MM.1S (cell line): ENCODE measurements around the gene RCVRN.

Source experiments
- DNase-seq: peaks from one replicate; pipeline ENCODE4 v3.0.0-alpha.2; 2015
- H2AFZ ChIP-seq: fragments of 300-600 bp; sonication (generic); 2 replicates; pipeline ENCODE4 v1.6.0; 2016; ENCODE audit warnings: antibody characterized with exemption, low read length
- H3F3A ChIP-seq: fragments of 300-600 bp; sonication (generic); 2 replicates; pipeline ENCODE4 v1.6.1; 2016; ENCODE audit warnings: mild to moderate bottlenecking, antibody characterized with exemption, low read length, moderate library complexity, mixed read lengths; ENCODE audit not compliant: insufficient read depth
- H3K27ac ChIP-seq: fragments of 300-600 bp; sonication (generic); 2 replicates; pipeline ENCODE4 v1.5.1; 2016; ENCODE audit warnings: mild to moderate bottlenecking, low read length
- H3K27me3 ChIP-seq: fragments of 300-600 bp; sonication (generic); replicated peaks from 2 replicates; pipeline ENCODE4 v1.6.0; 2016; ENCODE audit warnings: low read length; ENCODE audit not compliant: insufficient read depth
- H3K36me3 ChIP-seq: fragments of 300-600 bp; sonication (generic); replicated peaks from 2 replicates; pipeline ENCODE4 v1.6.1; 2016; ENCODE audit warnings: mild to moderate bottlenecking, low read length, mixed read lengths; ENCODE audit not compliant: insufficient read depth
- H3K4me1 ChIP-seq: fragments of 300-600 bp; sonication (generic); 2 replicates; pipeline ENCODE4 v1.6.1; 2016; ENCODE audit warnings: low read length, mixed read lengths
- H3K4me2 ChIP-seq: fragments of 300-600 bp; sonication (generic); 2 replicates; pipeline ENCODE4 v1.6.0; 2016; ENCODE audit warnings: low read depth, low read length
- H3K4me3 ChIP-seq: fragments of 300-600 bp; sonication (generic); 2 replicates; pipeline ENCODE4 v1.5.1; 2016; ENCODE audit warnings: low read length, mixed read lengths
- H3K79me2 ChIP-seq: fragments of 300-600 bp; sonication (generic); 2 replicates; pipeline ENCODE4 v1.6.1; 2016; ENCODE audit warnings: mixed run types, low read length, mixed read lengths
- H3K9ac ChIP-seq: fragments of 300-600 bp; sonication (generic); 2 replicates; pipeline ENCODE4 v1.6.1; 2016; ENCODE audit warnings: low read length, mixed read lengths
- H3K9me2 ChIP-seq: fragments of 300-600 bp; sonication (generic); replicated peaks from 2 replicates; pipeline ENCODE4 v1.6.1; 2016; ENCODE audit warnings: mild to moderate bottlenecking, low read length, mixed read lengths; ENCODE audit not compliant: insufficient read depth
- H3K9me3 ChIP-seq: fragments of 300-600 bp; sonication (generic); replicated peaks from 2 replicates; pipeline ENCODE4 v1.6.1; 2016; ENCODE audit warnings: mild to moderate bottlenecking, low read length, mixed read lengths; ENCODE audit not compliant: insufficient read depth
- H4K20me1 ChIP-seq: fragments of 300-600 bp; sonication (generic); 2 replicates; pipeline ENCODE4 v1.6.1; 2016; ENCODE audit warnings: mild to moderate bottlenecking, low read length, moderate library complexity, mixed read lengths; ENCODE audit not compliant: insufficient read depth
- CTCF ChIP-seq: fragments of 300-600 bp; sonication (generic); IDR thresholded peaks from 2 replicates; pipeline ENCODE4 v1.5.1; 2016; ENCODE audit warnings: antibody characterized with exemption, low read length, mixed read lengths
- EZH2 ChIP-seq: fragments of 300-600 bp; sonication (generic); optimal IDR thresholded peaks from 2 replicates; pipeline ENCODE3; 2017; ENCODE audit warnings: low read depth, mild to moderate bottlenecking, antibody characterized with exemption, low read length, mixed read lengths
- EZH2phosphoT487 ChIP-seq: fragments of 300-600 bp; sonication (generic); IDR thresholded peaks from 2 replicates; pipeline ENCODE4 v1.6.1; 2018; ENCODE audit warnings: antibody characterized with exemption, low read length

The RCVRN gene

DNA sequence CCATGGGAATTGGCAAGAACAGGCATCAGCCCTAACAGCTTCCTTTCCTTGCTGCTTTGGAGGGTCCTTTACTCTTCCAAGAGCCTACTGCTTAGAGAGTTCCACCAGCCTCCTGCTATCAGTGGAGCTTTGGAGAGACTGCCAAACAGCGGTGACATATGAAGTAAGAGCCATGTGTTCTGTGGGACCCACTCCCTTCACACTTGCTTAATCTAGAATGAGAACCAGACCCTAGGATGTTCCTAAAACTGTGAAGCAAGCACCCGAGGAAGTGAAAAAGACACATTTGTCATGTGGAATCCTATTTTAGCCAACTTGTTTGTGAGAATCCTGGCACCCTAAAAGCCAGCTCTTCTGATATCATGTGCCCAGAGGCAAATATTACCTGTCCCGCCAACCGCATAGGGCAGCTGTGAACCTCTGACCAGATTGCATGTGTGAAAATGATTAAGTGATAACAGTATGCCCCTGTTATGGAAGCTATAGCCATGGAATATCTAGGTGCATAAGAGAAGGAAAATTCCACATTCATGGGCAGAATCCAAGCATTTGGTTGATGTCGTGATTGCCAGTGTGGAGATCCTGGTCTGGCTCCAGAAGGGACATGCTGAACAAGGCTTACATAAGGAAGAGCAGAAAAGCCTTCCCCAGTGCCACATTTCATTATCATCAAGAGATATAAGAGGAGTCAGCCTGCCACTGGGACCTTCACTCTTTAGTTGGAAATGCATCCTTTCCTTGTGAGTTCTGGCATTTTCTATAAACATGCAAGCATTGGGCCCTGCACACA, 18.7 kb downstream of the RCVRN start:
- no peaks in the 10 kb centered on the region for H3K9me2 ChIP-seq
- H3K4me3 ChIP-seq = no peak overlapping the region
- no peaks in the 10 kb centered on the region for H3F3A ChIP-seq
- no peaks in the 10 kb centered on the region for H4K20me1 ChIP-seq
- H3K27ac ChIP-seq = no peak overlapping the region
- no peaks in the 10 kb centered on the region for H3K4me1 ChIP-seq
- no peaks in the 10 kb centered on the region for H3K9me3 ChIP-seq
- TF ChIP-seq CTCF = no peak
- no peak for TF ChIP-seq EZH2phosphoT487
- no peak for TF ChIP-seq EZH2
- no peak for DNase-seq
- H2AFZ ChIP-seq = no peak overlapping the region
- no peaks in the 10 kb centered on the region for H3K79me2 ChIP-seq
- H3K4me2 ChIP-seq = no peak overlapping the region
- no peaks in the 10 kb centered on the region for H3K36me3 ChIP-seq
- no peak overlapping the region for H3K9ac ChIP-seq
- H3K27me3 ChIP-seq = no peaks in the 10 kb centered on the region

GRCh38 chr17:9883451-9883850, 21.6 kb downstream of the RCVRN start:
- H3K9me3 ChIP-seq = no peaks in the 10 kb centered on the region
- H3K9ac ChIP-seq = no peak overlapping the region
- TF ChIP-seq EZH2 (no peak), EZH2phosphoT487 (no peak), CTCF (no peak)
- no peak overlapping the region for H3K27ac ChIP-seq
- no peaks in the 10 kb centered on the region for H3K4me1 ChIP-seq
- no peaks in the 10 kb centered on the region for H3K79me2 ChIP-seq
- no peak overlapping the region for H2AFZ ChIP-seq
- peaks cover 6% of the 10 kb centered on the region; the same call in 1 of the 2 replicates for H3K27me3 ChIP-seq
- DNase-seq = no peak
- no peaks in the 10 kb centered on the region for H4K20me1 ChIP-seq
- H3K4me2 ChIP-seq = no peak overlapping the region
- no peaks in the 10 kb centered on the region for H3K36me3 ChIP-seq
- no peak overlapping the region for H3K4me3 ChIP-seq
- H3F3A ChIP-seq = no peaks in the 10 kb centered on the region
- H3K9me2 ChIP-seq = no peaks in the 10 kb centered on the region

GRCh38 chr17:9880582-9880999, 24.5 kb downstream of the RCVRN start:
- TF ChIP-seq EZH2 (no peak), EZH2phosphoT487 (no peak), CTCF (no peak)
- H4K20me1 ChIP-seq = no peaks in the 10 kb centered on the region
- no peaks in the 10 kb centered on the region for H3K36me3 ChIP-seq
- no peak overlapping the region for H2AFZ ChIP-seq
- H3K4me1 ChIP-seq = no peaks in the 10 kb centered on the region
- H3K9me3 ChIP-seq = no peaks in the 10 kb centered on the region
- peaks cover 21% of the 10 kb centered on the region for H3K27me3 ChIP-seq
- no peak overlapping the region for H3K27ac ChIP-seq
- H3K4me3 ChIP-seq = no peak overlapping the region
- H3K9me2 ChIP-seq = no peaks in the 10 kb centered on the region
- no peak overlapping the region for H3K4me2 ChIP-seq
- H3K79me2 ChIP-seq = no peaks in the 10 kb centered on the region
- DNase-seq = no peak
- no peaks in the 10 kb centered on the region for H3F3A ChIP-seq
- no peak overlapping the region for H3K9ac ChIP-seq
